H1 (cell line): ENCODE data around the gene SH3PXD2A. TPM values are rescaled to one million over a fixed set of nuclear protein-coding genes. Genes with fewer than 3 reads are reported as not detected.

ENCODE experiments used
- ATF2 ChIP-seq: IDR thresholded peaks from 2 replicates; pipeline ENCODE4 v1.6.1; 2012; ENCODE audit warnings: low read length, inconsistent platforms
- BACH1 ChIP-seq: IDR thresholded peaks from 2 replicates; pipeline ENCODE4 v1.6.1; 2012; ENCODE audit warnings: low read length, improper control_type of control experiment
- CBX8 ChIP-seq: fragments of 300-800, 300-1000 bp; sonication (generic); IDR thresholded peaks from 2 replicates; pipeline ENCODE4 v1.7.1; 2016; ENCODE audit warnings: low read depth, low read length, borderline replicate concordance
- CTCF ChIP-seq, 3 experiments: IDR thresholded peaks; 1 replicate in 2 of 3; 2 replicates in 1 of 3; pipeline versions ENCODE4 v1.5.1 to v1.6.1; 2011; ENCODE audit warnings: low read length in 3 of 3, mild to moderate bottlenecking in 3 of 3, inconsistent platforms in 2 of 3, low read depth in 1 of 3, moderate library complexity in 1 of 3; ENCODE audit not compliant: insufficient read depth in 1 of 3; ENCODE audit errors: control extremely low read depth in 1 of 3
- HDAC2 ChIP-seq, 2 experiments: fragments of 300-600 bp in 1 of 2; sonication (generic) in 1 of 2; IDR thresholded peaks; 2 replicates each; pipeline ENCODE4 v1.6.1; 2011 to 2012; ENCODE audit warnings: low read depth in 2 of 2, low read length in 2 of 2, mild to moderate bottlenecking in 2 of 2, moderate library complexity in 2 of 2, borderline replicate concordance in 1 of 2, inconsistent platforms in 1 of 2
- JUN ChIP-seq: IDR thresholded peaks from 2 replicates; pipeline ENCODE4 v1.6.1; 2011; ENCODE audit warnings: low read depth, mild to moderate bottlenecking, improper control_type of control experiment, low read length
- KDM4A ChIP-seq: IDR thresholded peaks from one replicate; pipeline ENCODE4 v1.7.1; 2012; ENCODE audit warnings: low read depth, mild to moderate bottlenecking, moderate library complexity, low read length, inconsistent platforms; ENCODE audit not compliant: severe bottlenecking
- MAX ChIP-seq: IDR thresholded peaks from 2 replicates; pipeline ENCODE4 v1.6.1; 2012; ENCODE audit warnings: inconsistent platforms
- POLR2A ChIP-seq, 2 experiments: IDR thresholded peaks; 1 replicate in 1 of 2; 2 replicates in 1 of 2; pipeline ENCODE4 v1.6.1; 2011; ENCODE audit warnings: low read depth in 2 of 2, low read length in 2 of 2, mild to moderate bottlenecking in 2 of 2; ENCODE audit errors: control extremely low read depth in 1 of 2
- POU5F1 ChIP-seq: IDR thresholded peaks from 2 replicates; pipeline ENCODE4 v1.6.1; 2011; ENCODE audit warnings: low read depth, mild to moderate bottlenecking, low read length, moderate library complexity
- RNF2 ChIP-seq: fragments of 200-900, 300-1000 bp; sonication (generic); IDR thresholded peaks from 2 replicates; pipeline ENCODE4 v1.7.1; 2016; ENCODE audit warnings: borderline replicate concordance, low read depth, mild to moderate bottlenecking, antibody characterized with exemption, low read length; ENCODE audit not compliant: poor library complexity, severe bottlenecking; ENCODE audit errors: missing control alignments
- SP2 ChIP-seq: IDR thresholded peaks from 2 replicates; pipeline ENCODE4 v1.6.1; 2012; ENCODE audit warnings: mild to moderate bottlenecking, low read length, inconsistent platforms
- SUZ12 ChIP-seq: fragments of 200-600 bp; sonication (generic); IDR thresholded peaks from 2 replicates; pipeline ENCODE4 v1.6.1; 2012; ENCODE audit warnings: mild to moderate bottlenecking, inconsistent platforms, low read length, moderate library complexity, mixed read lengths
- TBP ChIP-seq: IDR thresholded peaks from 2 replicates; pipeline ENCODE4 v1.6.1; 2011; ENCODE audit warnings: low read depth, low read length, improper control_type of control experiment
- polyA plus RNA-seq, 7 experiments: library from polyadenylated mRNA; depleted of rRNA in 3 of 7; stranded (reverse) in 5 of 7; unstranded in 2 of 7; fragments of >200 nt in 5 of 7; fragments of 200-250 nt in 2 of 7; gene quantifications; 1 replicate in 5 of 7; 2 replicates in 1 of 7; 4 replicates in 1 of 7; pipeline versions ENCODE4 v1.2.1 to v1.2.3, GENCODE V29; 2011 to 2013; ENCODE audit warnings: missing spikeins in 2 of 7, mixed read lengths in 2 of 7
- total RNA-seq: library from RNA; stranded (reverse); fragmentation: NEBNext Ultra II Directional; extraction: Animal tissue kit (Norgen Biotek cat#: 25700); gene quantifications from 2 replicates; pipeline ENCODE4 v1.2.1, GENCODE V29; 2021

The SH3PXD2A gene
- total and polyA plus RNA-seq, 2 of the 8 experiments (the other 6 are each of a cell fraction or from before 2014, with no cell fraction given) = 5.4 to 16.3 TPM

GRCh38 chr10:103692436-103692951 lies 162.9 kb downstream of the SH3PXD2A start (continued):
- TF ChIP-seq CTCF (IDR thresholded peaks at IDR 0.05; ENCODE audit: control extremely low read depth in 1 of 3, insufficient read depth in 1 of 3, low read depth in 1 of 3, low read length in 3 of 3) = no peak
- no peak for TF ChIP-seq JUN
- TF ChIP-seq SUZ12 = 0 out of 2 replicates have a peak, but pooled peaks have one; percentile 44
- no peak for TF ChIP-seq SP2
- no peak for TF ChIP-seq ATF2
- no peak for TF ChIP-seq POU5F1
- no peak for TF ChIP-seq RNF2
- TF ChIP-seq CBX8 = no peak
- TF ChIP-seq BACH1 = 0 out of 2 replicates have a peak, but pooled peaks have one; percentile 25
- TF ChIP-seq TBP = no peak
- TF ChIP-seq MAX = 0 out of 2 replicates have a peak, but pooled peaks have one; percentile 8
- TF ChIP-seq KDM4A = peak; percentile 33
- peak; percentile 38 to 60; a peak in 1 of 4 replicates for TF ChIP-seq HDAC2 (IDR thresholded peaks at IDR 0.05; ENCODE audit: borderline replicate concordance in 1 of 2, low read depth in 2 of 2, low read length in 2 of 2)
- TF ChIP-seq POLR2A (IDR thresholded peaks at IDR 0.05; ENCODE audit: control extremely low read depth in 1 of 2, low read depth in 2 of 2, low read length in 2 of 2) = no peak
